Renal cortex interstitium (tissue), 11 donors: ENCODE results near the gene KCNQ2. TPM values are rescaled to one million over a fixed set of nuclear protein-coding genes. Genes with fewer than 3 reads are reported as not detected.
A peak's percentile ranks its signal among the peaks of the same experiment; 100 is the strongest.
"Not testable (repeated sequence)": the region's sequence is repeated elsewhere in the genome, so short reads cannot be mapped to it uniquely, and the experiment has no call there.

Source experiments
- DNase-seq, 11 donors: peaks; one replicate each; pipeline ENCODE4 v3.0.0-alpha.2; 2013; ENCODE audit warnings: low read depth in 9 of 11, low spot score in 4 of 11; ENCODE audit errors: extremely low read depth in 1 of 11
- polyA plus RNA-seq, 3 donors: library from polyadenylated mRNA; unstranded; fragments of 120-200 nt; gene quantifications; one replicate each; pipeline ENCODE4 v1.2.1, GENCODE V29; 2013; ENCODE audit not compliant: insufficient read length in 3 of 3

The KCNQ2 gene
- polyA plus RNA-seq, 3 donors = 7.2 to 10.9 (median 8.5) TPM

GRCh38 chr20:63386491-63386890 is 86.0 kb downstream of the KCNQ2 start:
- DNase-seq = no peak

- no peak for DNase-seq
Observed at GRCh38 chr20:63385819-63386218, 86.6 kb downstream of the KCNQ2 start.

- no peak for DNase-seq
Observed at GRCh38 chr20:63384336-63384735, 88.1 kb downstream of the KCNQ2 start.

GRCh38 chr20:63383556-63383955 is 88.9 kb downstream of the KCNQ2 start:
- DNase-seq = no peak

- no peak for DNase-seq
Observed at GRCh38 chr20:63382551-63383300, 89.7 kb downstream of the KCNQ2 start.

- no peak for DNase-seq
Observed at GRCh38 chr20:63381781-63382431, 90.5 kb downstream of the KCNQ2 start.

GRCh38 chr20:63380346-63380870 is 92.0 kb downstream of the KCNQ2 start:
- no peak for DNase-seq

- not testable (repeated sequence) for DNase-seq
Observed at GRCh38 chr20:63379872-63380271, 92.6 kb downstream of the KCNQ2 start.

- no peak for DNase-seq
Observed at GRCh38 chr20:63379296-63379695, 93.2 kb downstream of the KCNQ2 start.

- peak in 2 of 11 donors; percentile 49 to 52 for DNase-seq
Observed at GRCh38 chr20:63378626-63379025, 93.8 kb downstream of the KCNQ2 start.

- no peak for DNase-seq
Observed at GRCh38 chr20:63377951-63378381, 94.5 kb downstream of the KCNQ2 start.

GRCh38 chr20:63377256-63377941 is 95.1 kb downstream of the KCNQ2 start:
- peak in 9 of 11 donors; percentile 45 to 79 (median 62) for DNase-seq

- DNase-seq = no peak
Observed at GRCh38 chr20:63376283-63377250, 95.9 kb downstream of the KCNQ2 start.

- DNase-seq = no peak
Observed at GRCh38 chr20:63375438-63375837, 97.0 kb downstream of the KCNQ2 start.

GRCh38 chr20:63374504-63374903 is 98.0 kb downstream of the KCNQ2 start:
- peak in 1 of 11 donors; percentile 65 for DNase-seq

GRCh38 chr20:63373996-63374395 is 98.5 kb downstream of the KCNQ2 start:
- no peak for DNase-seq

GRCh38 chr20:63372971-63373885 is 99.2 kb downstream of the KCNQ2 start:
- DNase-seq = no peak
